SU-DHL-6 (cell line): ENCODE results near the gene CCDC70.

Source experiments
- CTCF ChIP-seq: fragments of 200-600 bp; sonication (generic); IDR thresholded peaks from one replicate; pipeline ENCODE4 v1.5.1; 2017; ENCODE audit warnings: antibody characterized with exemption, mild to moderate bottlenecking, low read length, moderate library complexity; ENCODE audit not compliant: insufficient read depth, poor library complexity, severe bottlenecking
- EZH2phosphoT487 ChIP-seq: fragments of 200-600 bp; sonication (generic), shearing (Covaris generic); conservative IDR thresholded peaks from 2 replicates; pipeline ENCODE4 v1.6.1; 2018; ENCODE audit warnings: mild to moderate bottlenecking, antibody characterized with exemption, low read length, moderate library complexity, mixed read lengths

DNA sequence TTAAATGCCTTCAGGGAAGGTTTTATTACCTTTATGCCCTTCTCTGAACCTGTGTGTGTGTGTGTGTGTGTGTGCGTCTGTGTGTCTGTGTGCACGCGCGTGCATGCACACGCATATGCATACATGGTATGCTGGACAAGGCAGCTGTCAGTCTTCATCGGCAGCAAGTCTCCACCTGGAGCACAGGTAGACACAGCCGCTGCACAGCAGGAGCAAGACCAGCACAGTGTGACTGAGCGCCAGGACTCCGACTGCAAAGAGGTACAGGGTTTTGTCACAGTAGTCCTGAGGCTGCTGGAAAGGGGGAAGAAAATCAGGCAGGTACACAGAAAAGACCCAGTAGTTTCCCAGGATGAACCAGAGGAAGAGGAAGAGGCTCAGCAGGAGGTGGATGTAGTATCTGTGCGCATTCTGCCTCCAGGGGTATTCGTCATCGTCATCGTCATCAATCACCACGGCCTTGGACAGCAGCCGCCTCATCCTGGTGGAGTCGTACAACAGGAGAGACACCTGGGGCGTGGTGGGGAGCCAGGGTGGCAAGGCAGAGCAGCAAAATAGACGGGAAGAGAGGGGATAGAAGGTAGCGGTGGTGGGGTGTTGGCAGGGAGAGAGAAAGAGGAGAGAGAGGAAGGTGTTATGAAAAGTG lies 45.0 kb upstream of the CCDC70 start:
- TF ChIP-seq CTCF (no peak), EZH2phosphoT487 (no peak)
